ENCODE data around the gene EXOC2. TPM values are rescaled to one million over a fixed set of nuclear protein-coding genes. Genes with fewer than 3 reads are reported as not detected.

Gene EXOC2
- total RNA-seq, 1 experiment from 2014 or later = 24.5 TPM

DNA sequence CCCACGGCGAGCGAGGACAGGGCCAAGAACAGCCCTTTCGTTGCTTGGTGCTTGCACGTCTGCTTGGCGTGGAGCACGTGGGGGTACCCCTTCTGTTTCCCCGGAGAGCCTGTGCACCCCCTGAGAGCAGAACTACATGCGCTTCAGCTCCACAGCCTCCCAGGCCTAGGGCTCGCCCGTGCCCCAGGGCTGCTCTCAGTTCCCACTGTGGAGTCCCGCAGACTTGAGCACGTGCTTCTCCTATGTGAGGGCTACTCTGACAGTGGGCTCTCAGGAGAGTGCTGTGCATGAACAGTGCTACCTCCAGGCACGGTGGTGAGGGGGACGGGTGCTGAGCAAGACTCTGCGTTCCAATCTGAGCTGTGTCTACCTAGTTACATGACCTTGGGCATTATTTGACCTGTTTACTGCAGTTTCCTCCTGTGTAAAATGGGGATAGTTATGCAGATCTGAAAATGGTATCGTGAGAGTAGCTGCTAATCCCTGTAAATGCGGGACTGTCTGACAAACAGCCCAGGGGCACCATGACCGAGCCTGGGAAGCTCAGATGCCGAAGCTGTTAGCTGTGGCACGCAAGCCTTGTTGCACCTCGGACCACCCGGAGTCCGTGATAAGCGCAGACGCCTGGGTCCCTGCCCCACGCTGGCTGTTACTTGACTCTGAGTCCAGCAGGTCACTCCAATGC, 219.0 kb downstream of the EXOC2 start:
- Histone ChIP-seq H3K36me3 (ENCODE audit: control insufficient read depth in 1 of 2, insufficient read depth in 2 of 2, low read length in 2 of 2) (no peaks in the 10 kb centered on the region), H3K9me2 (ENCODE audit: insufficient read depth) (no peaks in the 10 kb centered on the region), H3K79me2 (ENCODE audit: insufficient read depth, low read length) (no peaks in the 10 kb centered on the region), H3K27ac (ENCODE audit: low read depth, low read length) (no peak overlapping the region), H3K9me3 (ENCODE audit: control insufficient read depth in 1 of 2, insufficient read depth in 1 of 2, low read depth in 1 of 2, low read length in 2 of 2) (no peaks in the 10 kb centered on the region), H3K4me3 (replicated peaks in 1 of 2; ENCODE audit: low read depth in 1 of 2, low read length in 2 of 2) (no peak overlapping the region), H3K4me2 (ENCODE audit: low read length) (no peak overlapping the region), H3K27me3 (ENCODE audit: insufficient read depth, low read length) (no peaks in the 10 kb centered on the region), H3K4me1 (ENCODE audit: control insufficient read depth in 1 of 2, insufficient read depth in 2 of 2, low read length in 2 of 2) (no peaks in the 10 kb centered on the region), H2AFZ (ENCODE audit: low read depth, low read length, poor library complexity, severe bottlenecking) (no peak overlapping the region), H4K20me1 (ENCODE audit: insufficient read depth) (no peaks in the 10 kb centered on the region), H3K9ac (ENCODE audit: low read length) (no peak overlapping the region)
- ATAC-seq (no peak), DNase-seq (ENCODE audit: low read depth, low spot score) (no peak)
- CTCF ChIA-PET = no interaction called here
- RAD21 ChIA-PET (ENCODE audit: low non-redundant PET in 1 of 2, low total read pairs in 2 of 2, uncharacterized antibody in 2 of 2, unreplicated experiment in 2 of 2) = no interaction called here
- no TSS peak for BruUV-seq (replicated peaks)
- intact Hi-C loops (cut with micrococcal nuclease) = no loop called here
- TF ChIP-seq ZNF274 (IDR thresholded peaks at IDR 0.05; ENCODE audit: low read depth, low read length) = no peak
- no peak for TF ChIP-seq SP1 (IDR thresholded peaks at IDR 0.05; ENCODE audit: low read depth)
- TF ChIP-seq CEBPB (IDR thresholded peaks at IDR 0.05; ENCODE audit: low read depth) = no peak
- TF ChIP-seq ZFX (IDR thresholded peaks at IDR 0.05) = no peak
- no peak for TF ChIP-seq POLR2AphosphoS5 (IDR thresholded peaks at IDR 0.05; ENCODE audit: low read depth, low read length)
- TF ChIP-seq ELF1 (IDR thresholded peaks at IDR 0.05; ENCODE audit: borderline replicate concordance, low read depth) = no peak
- TF ChIP-seq FOSL1 (IDR thresholded peaks at IDR 0.05; ENCODE audit: low read depth) = no peak
- TF ChIP-seq, protein P1, sequence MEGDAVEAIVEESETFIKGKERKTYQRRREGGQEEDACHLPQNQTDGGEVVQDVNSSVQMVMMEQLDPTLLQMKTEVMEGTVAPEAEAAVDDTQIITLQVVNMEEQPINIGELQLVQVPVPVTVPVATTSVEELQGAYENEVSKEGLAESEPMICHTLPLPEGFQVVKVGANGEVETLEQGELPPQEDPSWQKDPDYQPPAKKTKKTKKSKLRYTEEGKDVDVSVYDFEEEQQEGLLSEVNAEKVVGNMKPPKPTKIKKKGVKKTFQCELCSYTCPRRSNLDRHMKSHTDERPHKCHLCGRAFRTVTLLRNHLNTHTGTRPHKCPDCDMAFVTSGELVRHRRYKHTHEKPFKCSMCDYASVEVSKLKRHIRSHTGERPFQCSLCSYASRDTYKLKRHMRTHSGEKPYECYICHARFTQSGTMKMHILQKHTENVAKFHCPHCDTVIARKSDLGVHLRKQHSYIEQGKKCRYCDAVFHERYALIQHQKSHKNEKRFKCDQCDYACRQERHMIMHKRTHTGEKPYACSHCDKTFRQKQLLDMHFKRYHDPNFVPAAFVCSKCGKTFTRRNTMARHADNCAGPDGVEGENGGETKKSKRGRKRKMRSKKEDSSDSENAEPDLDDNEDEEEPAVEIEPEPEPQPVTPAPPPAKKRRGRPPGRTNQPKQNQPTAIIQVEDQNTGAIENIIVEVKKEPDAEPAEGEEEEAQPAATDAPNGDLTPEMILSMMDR (IDR thresholded peaks at IDR 0.05 in 2 of 3, conservative IDR thresholded peaks at IDR 0.05 in 1 of 3; ENCODE audit: borderline replicate concordance in 1 of 3, insufficient read depth in 1 of 3, low read depth in 2 of 3, low read length in 2 of 3) = no peak
- no peak for TF ChIP-seq CBX3 (IDR thresholded peaks at IDR 0.05; ENCODE audit: low read depth)
- TF ChIP-seq, protein P2, sequence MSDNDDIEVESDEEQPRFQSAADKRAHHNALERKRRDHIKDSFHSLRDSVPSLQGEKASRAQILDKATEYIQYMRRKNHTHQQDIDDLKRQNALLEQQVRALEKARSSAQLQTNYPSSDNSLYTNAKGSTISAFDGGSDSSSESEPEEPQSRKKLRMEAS (IDR thresholded peaks at IDR 0.05) = no peak
- TF ChIP-seq EGR1 (IDR thresholded peaks at IDR 0.05; ENCODE audit: low read depth) = no peak
- no peak for TF ChIP-seq POLR2A (IDR thresholded peaks at IDR 0.05; ENCODE audit: borderline replicate concordance, extremely low read depth, insufficient read depth, insufficient read length)
- TF ChIP-seq SRF (IDR thresholded peaks at IDR 0.05; ENCODE audit: low read depth) = no peak
- no peak for TF ChIP-seq EZH2 (IDR thresholded peaks at IDR 0.05)
- no peak for TF ChIP-seq EZH2phosphoT487 (IDR thresholded peaks at IDR 0.05; ENCODE audit: borderline replicate concordance)
- TF ChIP-seq, protein P3, sequence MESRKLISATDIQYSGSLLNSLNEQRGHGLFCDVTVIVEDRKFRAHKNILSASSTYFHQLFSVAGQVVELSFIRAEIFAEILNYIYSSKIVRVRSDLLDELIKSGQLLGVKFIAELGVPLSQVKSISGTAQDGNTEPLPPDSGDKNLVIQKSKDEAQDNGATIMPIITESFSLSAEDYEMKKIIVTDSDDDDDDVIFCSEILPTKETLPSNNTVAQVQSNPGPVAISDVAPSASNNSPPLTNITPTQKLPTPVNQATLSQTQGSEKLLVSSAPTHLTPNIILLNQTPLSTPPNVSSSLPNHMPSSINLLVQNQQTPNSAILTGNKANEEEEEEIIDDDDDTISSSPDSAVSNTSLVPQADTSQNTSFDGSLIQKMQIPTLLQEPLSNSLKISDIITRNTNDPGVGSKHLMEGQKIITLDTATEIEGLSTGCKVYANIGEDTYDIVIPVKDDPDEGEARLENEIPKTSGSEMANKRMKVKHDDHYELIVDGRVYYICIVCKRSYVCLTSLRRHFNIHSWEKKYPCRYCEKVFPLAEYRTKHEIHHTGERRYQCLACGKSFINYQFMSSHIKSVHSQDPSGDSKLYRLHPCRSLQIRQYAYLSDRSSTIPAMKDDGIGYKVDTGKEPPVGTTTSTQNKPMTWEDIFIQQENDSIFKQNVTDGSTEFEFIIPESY (IDR thresholded peaks at IDR 0.05; ENCODE audit: extremely low read depth, insufficient replicate concordance, low read length) = no peak
- TF ChIP-seq, protein P4, sequence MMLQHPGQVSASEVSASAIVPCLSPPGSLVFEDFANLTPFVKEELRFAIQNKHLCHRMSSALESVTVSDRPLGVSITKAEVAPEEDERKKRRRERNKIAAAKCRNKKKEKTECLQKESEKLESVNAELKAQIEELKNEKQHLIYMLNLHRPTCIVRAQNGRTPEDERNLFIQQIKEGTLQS (IDR thresholded peaks at IDR 0.05) = no peak
- TF ChIP-seq, protein P5, sequence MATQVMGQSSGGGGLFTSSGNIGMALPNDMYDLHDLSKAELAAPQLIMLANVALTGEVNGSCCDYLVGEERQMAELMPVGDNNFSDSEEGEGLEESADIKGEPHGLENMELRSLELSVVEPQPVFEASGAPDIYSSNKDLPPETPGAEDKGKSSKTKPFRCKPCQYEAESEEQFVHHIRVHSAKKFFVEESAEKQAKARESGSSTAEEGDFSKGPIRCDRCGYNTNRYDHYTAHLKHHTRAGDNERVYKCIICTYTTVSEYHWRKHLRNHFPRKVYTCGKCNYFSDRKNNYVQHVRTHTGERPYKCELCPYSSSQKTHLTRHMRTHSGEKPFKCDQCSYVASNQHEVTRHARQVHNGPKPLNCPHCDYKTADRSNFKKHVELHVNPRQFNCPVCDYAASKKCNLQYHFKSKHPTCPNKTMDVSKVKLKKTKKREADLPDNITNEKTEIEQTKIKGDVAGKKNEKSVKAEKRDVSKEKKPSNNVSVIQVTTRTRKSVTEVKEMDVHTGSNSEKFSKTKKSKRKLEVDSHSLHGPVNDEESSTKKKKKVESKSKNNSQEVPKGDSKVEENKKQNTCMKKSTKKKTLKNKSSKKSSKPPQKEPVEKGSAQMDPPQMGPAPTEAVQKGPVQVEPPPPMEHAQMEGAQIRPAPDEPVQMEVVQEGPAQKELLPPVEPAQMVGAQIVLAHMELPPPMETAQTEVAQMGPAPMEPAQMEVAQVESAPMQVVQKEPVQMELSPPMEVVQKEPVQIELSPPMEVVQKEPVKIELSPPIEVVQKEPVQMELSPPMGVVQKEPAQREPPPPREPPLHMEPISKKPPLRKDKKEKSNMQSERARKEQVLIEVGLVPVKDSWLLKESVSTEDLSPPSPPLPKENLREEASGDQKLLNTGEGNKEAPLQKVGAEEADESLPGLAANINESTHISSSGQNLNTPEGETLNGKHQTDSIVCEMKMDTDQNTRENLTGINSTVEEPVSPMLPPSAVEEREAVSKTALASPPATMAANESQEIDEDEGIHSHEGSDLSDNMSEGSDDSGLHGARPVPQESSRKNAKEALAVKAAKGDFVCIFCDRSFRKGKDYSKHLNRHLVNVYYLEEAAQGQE (IDR thresholded peaks at IDR 0.05; ENCODE audit: low read depth) = no peak
- TF ChIP-seq JUND (IDR thresholded peaks at IDR 0.05) = no peak
- POLR2A ChIA-PET = no interaction called here

Data from HCT116 (cell line).